ENCODE data around the gene PAIP2B. TPM values are rescaled to one million over a fixed set of nuclear protein-coding genes. Genes with fewer than 3 reads are reported as not detected.
A peak's percentile ranks its signal among the peaks of the same experiment; 100 is the strongest.

PAIP2B gene
- total RNA-seq, 2 experiments from 2014 or later = 3.1 to 3.4 TPM

GRCh38 chr2:71223767-71224333 lies 3.1 kb downstream of the PAIP2B start:
- peak; percentile 38 for DNase-seq
- ATAC-seq = no peak
- ChIA-PET CTCF (interaction anchor here (1.0 to 1.5 kb wide), 4 partner anchors 13 to 76 kb away, joined by 3 to 5 read pairs (median 4); no protein-coding TSS in a partner anchor), POLR2A (interaction anchor here (1.1 kb wide), 1 partner anchor 70 kb away, joined by 3 read pairs; no protein-coding TSS in a partner anchor)
- H3K9me3 Mint-ChIP-seq = no peaks in the 10 kb centered on the region
- TF ChIP-seq CTCF (IDR thresholded peaks at IDR 0.05) = no peak
- H3K27ac Mint-ChIP-seq = no peak overlapping the region
- peaks cover 16% of the 10 kb centered on the region for H3K4me1 Mint-ChIP-seq (ENCODE audit: low read depth)
- no peaks in the 10 kb centered on the region for H3K27me3 Mint-ChIP-seq
- H3K4me3 Mint-ChIP-seq = no peak overlapping the region
- intact Hi-C loops (cut with micrococcal nuclease) = no loop called here
- no peaks in the 10 kb centered on the region for H3K36me3 Mint-ChIP-seq (ENCODE audit: low read depth)

- no peak for TF ChIP-seq CTCF (IDR thresholded peaks at IDR 0.05)
- no peaks in the 10 kb centered on the region for H3K9me3 Mint-ChIP-seq
- no peaks in the 10 kb centered on the region for H3K36me3 Mint-ChIP-seq (ENCODE audit: low read depth)
- DNase-seq (no peak), ATAC-seq (no peak)
- H3K4me1 Mint-ChIP-seq (ENCODE audit: low read depth) = peaks cover 11% of the 10 kb centered on the region
- no peak overlapping the region for H3K27ac Mint-ChIP-seq
- ChIA-PET CTCF (interaction anchor here (1.0 to 1.2 kb wide), 3 partner anchors 21 to 289 kb away, joined by 3 to 4 read pairs (median 3); no protein-coding TSS in a partner anchor), POLR2A (interaction anchor here (0.7 kb wide), 1 partner anchor 1271 kb away, joined by 3 read pairs; no protein-coding TSS in a partner anchor)
- H3K27me3 Mint-ChIP-seq = no peaks in the 10 kb centered on the region
- intact Hi-C loops (cut with micrococcal nuclease) = no loop called here
- no peak overlapping the region for H3K4me3 Mint-ChIP-seq
These were observed 6.2 kb downstream of the PAIP2B start for GRCh38 chr2:71220743-71221142.

GRCh38 chr2:71216501-71216900 lies 10.4 kb downstream of the PAIP2B start:
- intact Hi-C loops (cut with micrococcal nuclease) = no loop called here
- no peaks in the 10 kb centered on the region for H3K4me1 Mint-ChIP-seq (ENCODE audit: low read depth)
- H3K27ac Mint-ChIP-seq = no peak overlapping the region
- no peaks in the 10 kb centered on the region for H3K9me3 Mint-ChIP-seq
- no peak overlapping the region for H3K4me3 Mint-ChIP-seq
- no peak for DNase-seq
- H3K36me3 Mint-ChIP-seq (ENCODE audit: low read depth) = no peaks in the 10 kb centered on the region
- POLR2A ChIA-PET = no interaction called here
- TF ChIP-seq CTCF (IDR thresholded peaks at IDR 0.05) = no peak
- ATAC-seq = no peak
- H3K27me3 Mint-ChIP-seq = no peaks in the 10 kb centered on the region
- CTCF ChIA-PET = interaction anchor here (0.9 kb wide), 1 partner anchor 16 kb away, joined by 5 read pairs; no protein-coding TSS in a partner anchor

- CTCF ChIA-PET = interaction anchor here (0.9 kb wide), 1 partner anchor 14 kb away, joined by 5 read pairs; no protein-coding TSS in a partner anchor
- H3K27ac Mint-ChIP-seq = no peak overlapping the region
- no peaks in the 10 kb centered on the region for H3K4me1 Mint-ChIP-seq (ENCODE audit: low read depth)
- intact Hi-C loops (cut with micrococcal nuclease) = no loop called here
- ATAC-seq = no peak
- no peak overlapping the region for H3K4me3 Mint-ChIP-seq
- TF ChIP-seq CTCF (IDR thresholded peaks at IDR 0.05) = no peak
- no peak for DNase-seq
- no peaks in the 10 kb centered on the region for H3K27me3 Mint-ChIP-seq
- POLR2A ChIA-PET = no interaction called here
- H3K36me3 Mint-ChIP-seq (ENCODE audit: low read depth) = no peaks in the 10 kb centered on the region
- H3K9me3 Mint-ChIP-seq = no peaks in the 10 kb centered on the region
These were observed 11.5 kb downstream of the PAIP2B start for GRCh38 chr2:71215447-71215846.

GRCh38 chr2:71212336-71212735 lies 14.6 kb downstream of the PAIP2B start:
- no peak overlapping the region for H3K27ac Mint-ChIP-seq
- intact Hi-C loops (cut with micrococcal nuclease) = no loop called here
- DNase-seq (no peak), ATAC-seq (no peak)
- no peaks in the 10 kb centered on the region for H3K36me3 Mint-ChIP-seq (ENCODE audit: low read depth)
- ChIA-PET CTCF (no interaction called here), POLR2A (no interaction called here)
- H3K9me3 Mint-ChIP-seq = no peaks in the 10 kb centered on the region
- H3K4me1 Mint-ChIP-seq (ENCODE audit: low read depth) = no peaks in the 10 kb centered on the region
- H3K4me3 Mint-ChIP-seq = no peak overlapping the region
- no peaks in the 10 kb centered on the region for H3K27me3 Mint-ChIP-seq
- TF ChIP-seq CTCF (IDR thresholded peaks at IDR 0.05) = no peak
